ENCODE results near the gene TPPP.

DNA sequence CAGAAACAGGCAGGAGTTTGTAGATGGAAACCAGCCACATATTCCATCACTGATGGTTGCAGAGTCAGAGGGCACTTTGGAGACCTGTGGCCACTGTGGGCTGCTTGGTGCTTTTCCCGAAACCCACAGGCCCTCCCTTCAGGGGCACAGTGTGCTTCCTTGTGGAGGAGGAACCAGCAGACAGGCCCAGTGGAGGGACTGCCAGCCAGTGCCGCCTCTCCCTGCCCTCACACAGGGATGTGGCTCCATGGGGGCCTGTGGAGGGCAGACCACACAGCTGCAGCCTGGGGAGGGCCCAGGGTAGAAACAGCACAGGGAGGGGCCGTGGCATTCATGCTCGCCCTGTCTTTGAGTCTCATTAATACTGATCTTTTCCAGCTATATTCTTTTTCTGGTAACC, 45.8 kb downstream of the TPPP start:
- TF ChIP-seq ZNF274 (IDR thresholded peaks at IDR 0.05; ENCODE audit: low read depth, low read length) (no peak), ELF1 (IDR thresholded peaks at IDR 0.05; ENCODE audit: borderline replicate concordance, low read depth) (no peak), EZH2 (IDR thresholded peaks at IDR 0.05) (no peak), SP1 (IDR thresholded peaks at IDR 0.05; ENCODE audit: low read depth) (no peak)
- TF ChIP-seq, protein P1, sequence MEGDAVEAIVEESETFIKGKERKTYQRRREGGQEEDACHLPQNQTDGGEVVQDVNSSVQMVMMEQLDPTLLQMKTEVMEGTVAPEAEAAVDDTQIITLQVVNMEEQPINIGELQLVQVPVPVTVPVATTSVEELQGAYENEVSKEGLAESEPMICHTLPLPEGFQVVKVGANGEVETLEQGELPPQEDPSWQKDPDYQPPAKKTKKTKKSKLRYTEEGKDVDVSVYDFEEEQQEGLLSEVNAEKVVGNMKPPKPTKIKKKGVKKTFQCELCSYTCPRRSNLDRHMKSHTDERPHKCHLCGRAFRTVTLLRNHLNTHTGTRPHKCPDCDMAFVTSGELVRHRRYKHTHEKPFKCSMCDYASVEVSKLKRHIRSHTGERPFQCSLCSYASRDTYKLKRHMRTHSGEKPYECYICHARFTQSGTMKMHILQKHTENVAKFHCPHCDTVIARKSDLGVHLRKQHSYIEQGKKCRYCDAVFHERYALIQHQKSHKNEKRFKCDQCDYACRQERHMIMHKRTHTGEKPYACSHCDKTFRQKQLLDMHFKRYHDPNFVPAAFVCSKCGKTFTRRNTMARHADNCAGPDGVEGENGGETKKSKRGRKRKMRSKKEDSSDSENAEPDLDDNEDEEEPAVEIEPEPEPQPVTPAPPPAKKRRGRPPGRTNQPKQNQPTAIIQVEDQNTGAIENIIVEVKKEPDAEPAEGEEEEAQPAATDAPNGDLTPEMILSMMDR (IDR thresholded peaks at IDR 0.05 in 2 of 3, conservative IDR thresholded peaks at IDR 0.05 in 1 of 3; ENCODE audit: borderline replicate concordance in 1 of 3, insufficient read depth in 1 of 3, low read depth in 2 of 3, low read length in 2 of 3), result no peak
